Keratinocyte (primary cell): ENCODE results near the gene TTC39C. TPM values are rescaled to one million over a fixed set of nuclear protein-coding genes. Genes with fewer than 3 reads are reported as not detected.
"Not testable (repeated sequence)": the region's sequence is repeated elsewhere in the genome, so short reads cannot be mapped to it uniquely, and the experiment has no call there.

Source experiments
- DNase-seq: peaks from one replicate; pipeline ENCODE4 v3.0.0-alpha.2; 2011; ENCODE audit warnings: low read depth, missing footprints, low spot score
- FAIRE-seq: peaks from 2 replicates; lab custom pipeline; 2011; peaks lifted over from hg19 to GRCh38; lab: Jason Lieb, UNC
- H2AFZ ChIP-seq: 2 replicates; pipeline ENCODE4 v1.6.0; 2012; ENCODE audit warnings: low read length, control low read depth, inconsistent platforms; ENCODE audit not compliant: control insufficient read depth
- H3K27ac ChIP-seq: 2 replicates; pipeline ENCODE4 v1.5.1; 2011; ENCODE audit warnings: low read length; ENCODE audit not compliant: control insufficient read depth, insufficient read depth
- H3K27me3 ChIP-seq: 3 replicates; pipeline ENCODE4 v1.6.0; 2011; ENCODE audit warnings: low read length; ENCODE audit not compliant: control insufficient read depth, insufficient read depth; ENCODE audit errors: extremely low read depth
- H3K36me3 ChIP-seq, 2 experiments: 2 replicates in 1 of 2; 3 replicates in 1 of 2; pipeline ENCODE4 v1.5.1; 2011; ENCODE audit warnings: low read length in 2 of 2, mild to moderate bottlenecking in 1 of 2; ENCODE audit not compliant: control insufficient read depth in 2 of 2, insufficient read depth in 2 of 2; ENCODE audit errors: extremely low read depth in 1 of 2
- H3K4me1 ChIP-seq: 3 replicates; pipeline ENCODE4 v1.5.1; 2011; ENCODE audit warnings: low read length; ENCODE audit not compliant: control insufficient read depth, insufficient read depth; ENCODE audit errors: extremely low read depth
- H3K4me2 ChIP-seq: 3 replicates; pipeline ENCODE4 v1.6.0; 2011; ENCODE audit warnings: low read depth, low read length; ENCODE audit not compliant: control insufficient read depth, insufficient read depth; ENCODE audit errors: extremely low read depth
- H3K4me3 ChIP-seq, 3 experiments: fragments of 200-600 bp in 1 of 3; sonication (generic) in 1 of 3; 2 replicates in 2 of 3; 3 replicates in 1 of 3; pipeline ENCODE4 v1.5.1; 2011 to 2016; ENCODE audit warnings: low read length in 3 of 3, mild to moderate bottlenecking in 3 of 3, control low read depth in 2 of 3, inconsistent platforms in 1 of 3, low read depth in 1 of 3, mixed read lengths in 1 of 3, mixed run types in 1 of 3, moderate library complexity in 1 of 3; ENCODE audit not compliant: control insufficient read depth in 2 of 3, insufficient read depth in 2 of 3; ENCODE audit errors: extremely low read depth in 1 of 3
- H3K79me2 ChIP-seq: 2 replicates; pipeline ENCODE4 v1.6.0; 2012; ENCODE audit warnings: low read length; ENCODE audit not compliant: control insufficient read depth, insufficient read depth
- H3K9ac ChIP-seq: 3 replicates; pipeline ENCODE4 v1.6.0; 2011; ENCODE audit warnings: low read length; ENCODE audit not compliant: control insufficient read depth, insufficient read depth; ENCODE audit errors: extremely low read depth
- H3K9me1 ChIP-seq: 3 replicates; pipeline ENCODE4 v1.6.0; 2011; ENCODE audit warnings: low read length; ENCODE audit not compliant: control insufficient read depth, insufficient read depth; ENCODE audit errors: extremely low read depth
- H3K9me3 ChIP-seq: 2 replicates; pipeline ENCODE4 v1.5.1; 2012; ENCODE audit warnings: low read depth, low read length; ENCODE audit not compliant: control insufficient read depth
- H4K20me1 ChIP-seq: 3 replicates; pipeline ENCODE4 v1.6.0; 2011; ENCODE audit warnings: low read length; ENCODE audit not compliant: control insufficient read depth, insufficient read depth; ENCODE audit errors: extremely low read depth
- EZH2 ChIP-seq: IDR thresholded peaks from one replicate; pipeline ENCODE4 v1.6.1; 2012; ENCODE audit warnings: inconsistent platforms, mild to moderate bottlenecking, low read length, moderate library complexity
- dilution Hi-C: fragments of 300-500 bp; cut with MboI; formaldehyde crosslinking; loops from one replicate; pipeline ENCODE4 v1.7.0; 2020; ENCODE audit warnings: low sequenced_read_pairs; ENCODE audit not compliant: extremely low pct_ligation_motif_present
- polyA plus RNA-seq, 5 experiments: library from polyadenylated mRNA; depleted of rRNA in 3 of 5; stranded (reverse) in 3 of 5; stranded (forward) in 1 of 5; unstranded in 1 of 5; fragments of >200 nt; gene quantifications; 1 replicate in 1 of 5; 2 replicates in 3 of 5; 3 replicates in 1 of 5; pipeline versions ENCODE4 v1.2.1 to v1.2.3, GENCODE V29; 2011 to 2012; ENCODE audit warnings: missing spikeins in 2 of 5, low read depth in 1 of 5, low replicate concordance in 1 of 5
- TF ChIP-seq, protein P1 (sequence below), 3 experiments: IDR thresholded peaks in 1 of 3; conservative IDR thresholded peaks in 1 of 3; optimal IDR thresholded peaks in 1 of 3; 2 replicates in 2 of 3; 3 replicates in 1 of 3; pipeline versions ENCODE3 to v1.5.1; 2011; ENCODE audit warnings: low read length in 3 of 3, mild to moderate bottlenecking in 3 of 3, moderate library complexity in 2 of 3, control low read depth in 1 of 3, inconsistent platforms in 1 of 3; ENCODE audit not compliant: insufficient read depth in 2 of 3; ENCODE audit errors: extremely low read depth in 1 of 3

The TTC39C gene
- polyA plus RNA-seq, 1 donor (not counting 4 experiments of a cell fraction or from before 2014, with no cell fraction given): 26.8 TPM

DNA sequence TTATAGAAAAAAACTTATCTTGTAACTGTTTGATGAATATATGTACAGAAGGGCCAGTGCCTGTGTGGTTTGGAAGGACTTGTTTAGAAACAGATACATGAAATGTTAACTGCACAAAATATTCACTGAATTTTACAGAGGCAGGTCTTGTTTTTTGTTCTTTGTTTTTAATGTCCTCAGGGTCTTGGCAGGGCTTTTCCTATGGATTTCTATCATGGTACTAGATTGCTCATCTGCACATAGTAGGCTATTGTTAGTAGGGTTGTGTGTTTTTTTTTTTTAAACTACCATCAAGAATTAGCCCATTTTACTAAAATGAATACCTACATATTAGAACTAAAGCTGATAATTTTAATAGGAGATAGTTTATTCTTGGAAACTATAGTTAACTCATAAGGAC lies 127.8 kb downstream of the TTC39C start:
- Histone ChIP-seq H3K4me3 (no peak overlapping the region), H3K9me1 (no peaks in the 10 kb centered on the region), H3K9me3 (no peaks in the 10 kb centered on the region), H3K4me2 (no peak overlapping the region), H3K27me3 (no peaks in the 10 kb centered on the region), H3K4me1 (peaks cover 9% of the 10 kb centered on the region), H3K36me3 (no peaks in the 10 kb centered on the region), H4K20me1 (no peaks in the 10 kb centered on the region), H2AFZ (no peak overlapping the region), H3K79me2 (no peaks in the 10 kb centered on the region), H3K9ac (no peak overlapping the region), H3K27ac (no peak overlapping the region)
- FAIRE-seq (no peak), DNase-seq (no peak)
- dilution Hi-C loops: no loop called here
- TF ChIP-seq, protein P1, sequence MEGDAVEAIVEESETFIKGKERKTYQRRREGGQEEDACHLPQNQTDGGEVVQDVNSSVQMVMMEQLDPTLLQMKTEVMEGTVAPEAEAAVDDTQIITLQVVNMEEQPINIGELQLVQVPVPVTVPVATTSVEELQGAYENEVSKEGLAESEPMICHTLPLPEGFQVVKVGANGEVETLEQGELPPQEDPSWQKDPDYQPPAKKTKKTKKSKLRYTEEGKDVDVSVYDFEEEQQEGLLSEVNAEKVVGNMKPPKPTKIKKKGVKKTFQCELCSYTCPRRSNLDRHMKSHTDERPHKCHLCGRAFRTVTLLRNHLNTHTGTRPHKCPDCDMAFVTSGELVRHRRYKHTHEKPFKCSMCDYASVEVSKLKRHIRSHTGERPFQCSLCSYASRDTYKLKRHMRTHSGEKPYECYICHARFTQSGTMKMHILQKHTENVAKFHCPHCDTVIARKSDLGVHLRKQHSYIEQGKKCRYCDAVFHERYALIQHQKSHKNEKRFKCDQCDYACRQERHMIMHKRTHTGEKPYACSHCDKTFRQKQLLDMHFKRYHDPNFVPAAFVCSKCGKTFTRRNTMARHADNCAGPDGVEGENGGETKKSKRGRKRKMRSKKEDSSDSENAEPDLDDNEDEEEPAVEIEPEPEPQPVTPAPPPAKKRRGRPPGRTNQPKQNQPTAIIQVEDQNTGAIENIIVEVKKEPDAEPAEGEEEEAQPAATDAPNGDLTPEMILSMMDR (optimal IDR thresholded peaks at IDR 0.05 in 1 of 3, IDR thresholded peaks at IDR 0.05 in 1 of 3, conservative IDR thresholded peaks at IDR 0.05 in 1 of 3; ENCODE audit: extremely low read depth in 1 of 3, insufficient read depth in 2 of 3, low read length in 3 of 3): no peak
- TF ChIP-seq EZH2: no peak

DNA sequence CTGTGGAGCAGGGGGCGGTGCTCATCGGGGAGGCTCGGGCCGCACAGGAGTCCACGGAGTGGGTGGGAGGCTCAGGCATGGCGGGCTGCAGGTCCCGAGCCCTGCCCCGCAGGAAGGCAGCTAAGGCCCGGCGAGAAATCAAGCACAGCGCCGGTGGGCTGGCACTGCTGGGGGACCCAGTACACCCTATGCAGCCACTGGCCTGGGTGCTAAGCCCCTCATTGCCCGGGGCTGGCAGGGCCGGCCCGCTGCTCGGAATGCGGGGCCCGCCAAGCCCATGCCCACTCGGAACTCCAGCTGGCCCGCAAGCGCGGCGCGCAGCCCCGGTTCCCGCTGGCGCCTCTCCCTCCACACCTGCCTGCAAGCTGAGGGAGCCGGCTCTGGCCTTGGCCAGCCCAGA lies 135.0 kb downstream of the TTC39C start:
- FAIRE-seq, H3K27me3 ChIP-seq, H3K27ac ChIP-seq, H3K4me1 ChIP-seq, H3K4me3 ChIP-seq, H2AFZ ChIP-seq, H3K4me2 ChIP-seq, H4K20me1 ChIP-seq, H3K9me1 ChIP-seq, H3K9ac ChIP-seq, H3K79me2 ChIP-seq, H3K9me3 ChIP-seq, DNase-seq, H3K36me3 ChIP-seq, dilution Hi-C loops: not testable (repeated sequence)

- Histone ChIP-seq H2AFZ (no peak overlapping the region), H3K4me1 (no peaks in the 10 kb centered on the region), H3K9me1 (no peaks in the 10 kb centered on the region), H3K9me3 (no peaks in the 10 kb centered on the region), H3K27ac (no peak overlapping the region), H3K4me3 (no peak overlapping the region), H3K36me3 (peaks cover 0 to 12% of the 10 kb centered on the region in 2 experiments), H3K79me2 (no peaks in the 10 kb centered on the region), H3K9ac (no peak overlapping the region), H4K20me1 (no peaks in the 10 kb centered on the region), H3K4me2 (no peak overlapping the region), H3K27me3 (no peaks in the 10 kb centered on the region)
- DNase-seq: no peak
- no peak for FAIRE-seq
- dilution Hi-C loops: no loop called here
- TF ChIP-seq EZH2: no peak
- TF ChIP-seq, protein P1 (optimal IDR thresholded peaks at IDR 0.05 in 1 of 3, IDR thresholded peaks at IDR 0.05 in 1 of 3, conservative IDR thresholded peaks at IDR 0.05 in 1 of 3; ENCODE audit: extremely low read depth in 1 of 3, insufficient read depth in 2 of 3, low read length in 3 of 3): no peak
Observed at GRCh38 chr18:24153397-24153796, 138.8 kb downstream of the TTC39C start.
